Astrocyte of the cerebellum (primary cell): Measurements from ENCODE around the gene MTMR2.

Experiments used
- DNase-seq: peaks from one replicate; pipeline ENCODE4 v3.0.0-alpha.2; 2011; ENCODE audit warnings: low read depth
- H3K4me3 ChIP-seq: 2 replicates; pipeline ENCODE4 v1.5.1; 2011; ENCODE audit warnings: mild to moderate bottlenecking, low read depth, low read length, moderate library complexity
- CTCF ChIP-seq: IDR thresholded peaks from 2 replicates; pipeline ENCODE4 v1.5.1; 2012; ENCODE audit warnings: low read length, low read depth, moderate library complexity, mild to moderate bottlenecking; ENCODE audit errors: missing control alignments
- in situ Hi-C: cut with HindIII; loops from 2 replicates; pipeline ENCODE4 v1.10.0; 2017; ENCODE audit warnings: low sequenced_read_pairs

Gene MTMR2

GRCh38 chr11:95792200-95792599, 131.7 kb downstream of the MTMR2 start:
- in situ Hi-C loops = no loop called here
- H3K4me3 ChIP-seq = no peak overlapping the region
- no peak for TF ChIP-seq CTCF
- no peak for DNase-seq

DNA sequence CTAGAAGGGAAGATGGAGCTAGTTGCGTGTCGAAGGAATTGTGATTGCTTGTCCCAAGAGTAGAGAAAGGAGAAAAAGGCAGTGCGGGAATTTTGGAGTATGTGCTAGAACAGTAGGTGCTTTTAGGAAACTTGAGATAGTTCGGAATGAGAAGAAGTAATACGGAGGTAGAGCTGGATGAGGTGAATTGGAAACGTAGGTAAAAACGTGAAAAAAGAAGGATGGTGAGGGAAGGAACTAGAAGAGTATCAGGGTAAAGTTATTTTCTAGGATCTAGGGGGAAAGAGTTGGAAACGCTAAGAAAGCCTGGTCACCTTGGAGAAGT, 132.2 kb downstream of the MTMR2 start:
- in situ Hi-C loops = no loop called here

DNA sequence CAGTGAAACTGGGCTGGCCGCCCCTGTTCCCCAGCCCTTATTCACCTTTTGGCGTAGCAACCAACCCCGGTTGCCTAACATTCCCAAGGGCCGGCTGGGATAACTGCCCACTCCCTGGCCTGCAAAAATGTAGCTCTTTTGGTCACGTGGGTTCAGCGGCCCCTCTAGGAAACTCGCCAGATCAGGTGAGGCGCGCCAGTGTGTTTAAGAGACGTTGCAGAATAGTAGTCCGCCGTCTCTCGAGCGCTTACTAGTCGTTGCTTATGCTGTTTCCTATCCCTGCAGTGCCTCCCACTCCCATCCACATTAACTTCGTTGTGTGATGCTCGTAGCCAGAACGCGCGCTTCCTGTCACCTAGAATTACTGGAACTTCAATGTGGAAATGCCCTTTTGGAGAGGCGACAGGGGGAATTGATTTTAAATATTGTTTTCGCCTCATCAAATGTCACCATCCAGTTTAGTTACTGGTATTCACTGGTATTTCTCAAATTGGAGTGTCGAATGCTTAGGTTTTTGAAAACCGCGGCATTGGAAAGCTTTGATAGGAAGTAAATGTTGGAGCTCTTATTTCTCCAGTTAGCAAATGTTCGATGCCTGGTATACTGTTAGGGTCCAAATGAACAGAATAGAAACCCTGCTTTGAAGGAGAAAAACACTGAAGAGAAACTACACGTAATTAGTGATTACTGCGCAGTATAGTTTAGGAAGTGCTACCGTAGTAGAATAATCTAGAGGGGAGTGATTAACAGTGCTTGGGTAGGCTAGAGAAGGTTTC, 132.8 kb downstream of the MTMR2 start:
- in situ Hi-C loops = no loop called here
- peak overlapping the region; percentile 90 for H3K4me3 ChIP-seq
- peak; percentile 35 for DNase-seq
- TF ChIP-seq CTCF = no peak

More for the DNA sequence above, 132.2 kb downstream of the MTMR2 start:
- peak overlapping the region; percentile 90 for H3K4me3 ChIP-seq
- DNase-seq = no peak
- no peak for TF ChIP-seq CTCF

GRCh38 chr11:95790123-95790932, 133.6 kb downstream of the MTMR2 start, which contains the start of gene CEP57:
TSS of gene CEP57 (plus strand) at chr11:95790498. CDS start at chr11:95790699, 201 bp downstream.
- H3K4me3 ChIP-seq = peak within 1 kb of the TSS; percentile 90
- in situ Hi-C loops = no loop called here
- TF ChIP-seq CTCF = no peak
- DNase-seq = peak; percentile 98

- peak within 1 kb of the TSS; percentile 90 for H3K4me3 ChIP-seq
- in situ Hi-C loops = no loop called here
- no peak for TF ChIP-seq CTCF
- peak; percentile 99 for DNase-seq
Observed at GRCh38 chr11:95789506-95790122, 134.3 kb downstream of the MTMR2 start, which contains the start of gene FAM76B. TSS of gene FAM76B (minus strand) at chr11:95789782. CDS start at chr11:95789478, 304 bp downstream.

DNA sequence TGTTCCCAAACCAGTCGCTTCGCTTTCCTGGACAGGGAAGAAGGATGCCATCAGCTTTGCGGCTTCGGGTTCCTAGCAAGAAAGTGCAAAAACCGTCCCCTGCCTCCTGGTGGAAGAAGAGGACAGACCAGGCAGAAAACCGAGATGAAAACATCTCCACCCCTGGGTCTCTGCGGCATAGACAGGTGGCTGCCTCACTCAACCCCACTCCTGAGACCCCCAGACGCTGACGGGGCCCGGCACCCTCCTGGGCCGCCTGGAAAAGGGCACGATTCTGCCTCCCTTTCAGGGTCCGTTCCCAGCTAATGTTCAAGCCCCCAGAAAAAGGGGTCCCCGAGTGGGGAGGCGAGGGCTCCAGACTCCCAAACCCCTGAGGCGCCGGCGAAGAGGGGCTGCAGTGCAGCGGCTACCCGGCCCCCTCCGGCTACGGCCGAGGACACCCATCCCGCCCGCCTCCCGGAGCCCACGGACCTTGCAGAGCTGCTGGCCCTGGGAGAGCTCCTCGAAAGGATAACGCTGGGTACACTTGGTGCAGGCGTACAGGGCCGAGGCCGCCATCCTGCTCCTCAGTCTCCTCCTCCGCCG, 134.9 kb downstream of the MTMR2 start:
- peak; percentile 23 for DNase-seq
- TF ChIP-seq CTCF = peak; percentile 57
- peak overlapping the region; percentile 90 for H3K4me3 ChIP-seq
- in situ Hi-C loops = no loop called here
